T47D (cell line): Measurements from ENCODE around the gene ARSJ.
A peak's percentile ranks its signal among the peaks of the same experiment; 100 is the strongest.

Experiments
- DNase-seq, 2 experiments: peaks; one replicate each; pipeline versions ENCODE4 v3.0.0 to v3.0.0-alpha.2; 2011 to 2012; ENCODE audit warnings: low read depth in 1 of 2, low spot score in 1 of 2
- JUND ChIP-seq: IDR thresholded peaks from 2 replicates; pipeline ENCODE4 v1.6.1; 2012; ENCODE audit warnings: low read depth
- in situ Hi-C: cut with HindIII; loops from 2 replicates; pipeline ENCODE4 v1.10.0; 2016; ENCODE audit warnings: low sequenced_read_pairs, low pct_unique_long_range_greater_than_20kb

ARSJ gene

DNA sequence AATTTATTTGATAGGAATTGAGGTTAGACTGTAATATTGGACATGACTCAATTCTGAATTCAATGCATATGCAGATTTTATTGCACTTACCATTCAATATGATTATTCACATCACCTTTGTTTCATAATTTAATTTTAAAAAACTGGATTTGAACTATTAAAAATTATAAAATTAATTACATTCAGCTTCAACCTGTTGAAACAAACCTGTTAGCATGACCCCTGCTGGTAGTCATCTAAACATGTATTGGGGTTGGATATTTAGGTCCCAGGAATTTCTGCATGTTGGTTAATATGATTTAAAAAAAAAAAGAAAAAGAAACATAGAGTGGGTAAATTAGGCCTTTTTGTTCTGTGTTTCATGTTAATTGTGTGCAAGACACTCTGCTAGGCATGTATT is 85.9 kb downstream of the ARSJ start:
- DNase-seq: peak in 1 of 2 experiments; percentile 12
- in situ Hi-C loops: no loop called here
- no peak for TF ChIP-seq JUND

DNA sequence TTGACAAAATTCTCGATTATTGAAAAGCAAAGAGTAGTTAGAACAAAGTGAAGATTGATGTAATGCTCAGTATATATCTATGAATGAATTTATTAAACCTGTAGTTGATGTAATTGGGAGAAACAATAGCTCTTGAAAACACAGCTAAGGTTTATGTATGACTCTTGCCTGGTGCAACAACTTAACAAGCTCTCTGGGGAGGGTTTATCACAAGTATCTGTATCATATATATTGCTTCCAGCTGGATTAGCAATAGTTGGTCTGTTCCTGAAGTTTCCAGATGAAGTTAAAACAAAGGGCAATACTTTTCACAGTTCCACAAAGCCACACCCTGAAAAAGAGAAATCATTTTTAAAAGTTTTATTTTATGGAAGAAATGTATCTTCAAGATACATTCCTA is 91.4 kb downstream of the ARSJ start:
- TF ChIP-seq JUND: no peak
- DNase-seq: no peak
- in situ Hi-C loops: no loop called here

DNA sequence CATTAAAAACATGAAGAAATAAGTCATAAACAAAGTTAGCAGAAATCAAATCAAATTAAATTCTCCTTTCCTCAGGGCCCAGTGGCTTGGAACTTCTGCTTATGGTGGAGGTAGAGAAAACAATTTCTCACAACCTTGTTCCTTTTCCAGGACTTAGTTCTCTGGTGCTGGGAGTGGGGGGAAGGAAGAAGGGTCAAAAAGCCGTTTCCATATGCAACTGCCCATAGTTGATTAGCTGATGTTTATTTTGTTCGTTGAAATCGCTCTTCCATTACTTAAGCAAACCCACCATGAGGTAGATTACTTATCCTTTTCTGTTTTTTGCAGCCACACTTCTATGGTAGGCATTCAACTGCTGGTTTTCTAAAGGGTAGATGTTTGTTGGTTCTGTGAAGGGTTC is 94.2 kb downstream of the ARSJ start:
- in situ Hi-C loops: no loop called here
- no peak for DNase-seq
- TF ChIP-seq JUND: no peak

DNA sequence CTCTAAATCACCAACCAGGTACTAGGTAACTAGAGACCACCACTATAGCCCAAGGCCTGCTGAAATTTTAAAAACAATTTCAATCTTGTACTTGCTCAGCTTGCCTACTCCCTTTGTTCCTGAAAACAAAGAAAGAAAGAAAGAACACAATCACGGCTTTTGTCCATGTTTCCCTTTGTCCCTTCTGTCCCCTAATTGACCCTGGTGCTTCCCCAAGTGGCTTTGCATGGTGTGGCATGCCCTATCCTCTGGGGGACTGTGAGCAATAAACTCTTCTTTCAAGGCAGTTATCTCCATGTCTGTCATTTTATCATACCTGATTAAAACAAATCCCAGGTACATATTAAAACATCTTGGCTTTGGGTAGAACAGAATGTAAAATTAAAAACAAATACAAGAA is 94.8 kb downstream of the ARSJ start:
- in situ Hi-C loops: no loop called here
- no peak for TF ChIP-seq JUND

DNA sequence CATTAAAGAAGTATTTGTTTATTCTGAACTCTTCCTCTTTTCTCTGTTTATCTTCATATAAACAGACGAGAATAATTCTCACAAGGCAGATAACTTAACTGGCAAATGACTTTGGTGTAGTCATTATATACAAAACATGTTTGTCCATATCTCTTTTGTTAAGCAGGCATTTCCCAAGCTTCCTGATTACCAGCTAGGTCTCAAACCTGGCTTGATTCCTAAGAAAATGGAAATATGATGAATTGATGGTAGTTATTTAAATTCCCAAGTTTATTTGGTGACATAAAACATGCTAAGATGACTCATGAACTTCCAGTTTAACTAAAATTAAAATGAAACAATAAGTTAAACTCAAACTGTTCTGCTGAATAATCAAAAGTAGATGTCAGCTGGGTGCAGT is 96.8 kb downstream of the ARSJ start:
- no peak for DNase-seq
- no peak for TF ChIP-seq JUND
- in situ Hi-C loops: no loop called here

More for the DNA sequence above, 94.8 kb downstream of the ARSJ start:
- DNase-seq: no peak

DNA sequence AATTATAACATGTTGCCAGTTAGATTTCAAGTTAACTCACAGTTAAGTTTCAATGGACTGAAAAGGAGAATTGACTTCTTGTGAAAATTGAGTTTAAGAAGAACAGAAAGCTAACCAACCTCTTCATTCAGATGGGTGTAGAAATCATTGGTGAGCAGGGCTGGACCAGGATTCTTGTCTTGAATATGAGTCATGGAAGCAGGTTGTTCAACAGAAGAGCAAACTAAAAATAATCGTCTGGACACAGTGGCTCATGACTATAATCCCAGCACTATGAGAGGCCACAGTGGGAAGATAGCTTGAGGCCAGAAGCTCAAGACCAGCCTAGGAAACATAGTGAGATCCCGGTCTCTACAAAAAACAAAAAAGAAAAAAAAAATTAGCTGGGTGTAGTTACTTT is 98.2 kb downstream of the ARSJ start:
- TF ChIP-seq JUND: no peak
- in situ Hi-C loops: no loop called here
- DNase-seq: no peak

DNA sequence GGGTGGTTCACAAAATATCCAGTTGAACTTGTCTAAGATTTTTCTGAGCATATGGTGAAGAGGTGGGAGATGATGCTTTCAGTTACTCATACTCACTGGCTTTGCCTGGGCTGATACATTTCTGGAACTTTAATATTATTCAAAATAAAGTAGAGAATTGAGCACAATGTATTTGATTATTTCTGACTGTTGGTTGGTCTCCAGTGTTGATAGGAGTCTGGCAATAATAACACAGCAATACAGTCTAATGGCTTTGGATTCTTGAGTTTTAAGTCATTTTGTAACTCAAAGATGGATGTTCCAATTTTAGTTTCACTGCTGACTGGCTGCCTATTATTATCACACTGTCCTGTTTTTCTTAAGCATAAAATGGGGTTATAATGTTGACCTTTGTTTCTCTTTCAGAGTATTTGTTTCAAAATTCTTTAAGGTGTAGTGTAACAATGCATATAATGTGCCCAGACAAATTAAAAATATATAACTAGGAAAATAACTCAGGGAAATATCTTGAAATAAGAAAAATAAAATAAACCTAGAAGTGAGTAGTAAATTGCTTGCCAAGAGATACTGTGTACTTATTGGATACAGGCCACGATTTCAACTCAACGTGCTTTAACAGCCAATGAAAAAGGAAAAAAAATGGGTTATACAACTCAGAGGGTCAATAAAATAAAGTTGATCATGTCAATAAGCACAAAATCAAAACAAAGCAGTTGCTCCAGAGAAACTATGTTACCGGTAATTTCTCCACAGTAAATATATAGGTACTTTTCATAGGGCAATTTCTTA is 99.0 kb downstream of the ARSJ start:
- no peak for TF ChIP-seq JUND
- in situ Hi-C loops: no loop called here
- DNase-seq: no peak

DNA sequence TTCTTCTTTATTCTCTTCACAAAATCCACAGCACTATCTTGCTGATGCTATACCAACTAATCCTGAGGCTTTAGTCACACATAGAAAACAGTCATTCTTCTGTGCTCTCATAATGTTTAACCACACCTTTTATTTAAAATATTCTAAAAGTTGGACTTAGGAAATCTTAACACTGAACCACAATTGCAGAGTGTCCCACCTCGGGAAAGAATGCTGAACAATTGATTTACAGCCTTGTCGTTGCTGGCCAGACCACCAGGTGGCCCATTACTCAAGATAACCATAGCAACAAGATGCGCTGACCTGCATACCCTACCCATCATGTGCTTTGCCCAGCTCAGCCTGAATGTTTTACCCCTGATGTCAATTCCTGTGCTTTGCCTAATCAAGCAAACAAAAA is 100.8 kb downstream of the ARSJ start:
- no peak for DNase-seq
- TF ChIP-seq JUND: no peak
- in situ Hi-C loops: no loop called here

DNA sequence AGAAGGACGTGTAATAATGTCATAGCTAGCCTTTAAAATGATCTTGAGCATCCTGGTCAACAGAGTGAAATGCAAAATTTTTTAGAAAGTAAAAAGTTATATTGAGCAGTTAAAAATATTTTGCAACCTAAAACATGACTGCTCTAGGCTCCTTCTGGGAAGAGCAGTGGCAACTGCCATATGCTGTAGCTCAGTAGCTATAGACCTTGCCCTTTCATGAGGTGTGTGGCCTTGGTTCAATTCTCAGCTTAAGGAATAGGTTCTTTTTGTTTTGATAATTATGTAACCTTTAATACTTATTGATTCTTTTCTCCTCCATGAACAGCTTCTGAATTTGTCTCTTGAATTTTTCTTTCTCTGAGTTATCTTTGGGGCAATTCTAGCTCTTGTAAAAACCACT is 105.0 kb downstream of the ARSJ start:
- in situ Hi-C loops: no loop called here
- no peak for TF ChIP-seq JUND
- no peak for DNase-seq

DNA sequence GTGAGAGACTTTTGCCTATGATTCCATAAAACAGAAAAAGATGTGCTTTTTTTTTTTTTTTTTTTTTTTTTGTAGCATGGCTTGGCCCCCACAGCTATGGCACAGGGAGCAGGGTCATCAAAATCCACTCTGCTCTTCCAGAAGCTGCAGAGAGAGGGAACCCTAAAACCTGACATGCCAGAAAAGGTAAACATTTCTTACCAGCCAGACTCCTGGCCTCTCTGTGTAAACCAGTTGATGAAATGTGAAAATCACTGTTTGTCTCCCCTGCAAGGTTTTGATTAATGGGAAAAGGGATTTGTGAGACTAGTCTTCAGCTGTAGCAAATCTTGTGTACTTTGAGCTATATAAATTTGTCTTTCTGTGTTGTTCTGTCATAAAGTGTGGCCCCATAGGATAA is 105.9 kb downstream of the ARSJ start:
- no peak for DNase-seq
- in situ Hi-C loops: no loop called here
- no peak for TF ChIP-seq JUND

DNA sequence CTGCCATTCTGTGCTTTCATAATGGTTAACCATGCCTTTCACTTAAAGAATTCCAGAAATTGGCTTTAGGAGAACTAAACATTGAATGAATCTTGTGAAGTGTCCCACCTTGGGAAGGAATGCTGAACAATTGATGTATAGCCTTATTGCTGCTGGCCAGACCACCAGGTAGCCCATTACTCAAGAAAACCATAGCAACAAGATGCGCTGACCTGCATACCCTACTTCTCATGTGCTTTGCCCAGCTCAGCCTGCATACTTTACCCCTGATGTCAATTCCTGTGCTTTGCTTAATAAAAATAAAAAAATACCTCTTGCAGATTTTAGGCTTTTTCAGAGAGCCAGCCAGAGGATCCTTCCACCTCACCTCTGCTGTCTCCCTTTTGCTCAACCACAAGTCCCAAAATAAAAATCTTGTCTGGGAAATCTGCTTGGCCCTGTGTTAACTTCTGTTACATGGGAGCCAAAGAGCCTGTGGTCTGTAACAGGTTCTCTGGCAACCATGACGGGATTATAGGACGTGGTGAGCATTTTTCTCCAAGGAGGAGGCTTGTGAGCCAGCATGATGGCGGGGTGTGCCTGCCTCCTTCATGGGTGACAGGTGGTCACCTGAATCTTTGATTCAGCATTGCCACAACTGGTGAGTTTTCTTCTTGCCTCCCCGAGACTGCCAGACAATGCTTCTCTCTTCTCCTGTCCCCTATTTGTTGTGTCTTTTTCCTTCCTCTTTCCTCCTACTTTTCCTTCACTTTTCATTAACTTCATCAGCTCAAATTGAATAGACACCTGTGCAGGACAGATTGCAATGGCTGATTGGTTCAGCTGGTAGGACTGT is 106.8 kb downstream of the ARSJ start:
- no peak for DNase-seq
- TF ChIP-seq JUND: no peak
- in situ Hi-C loops: no loop called here

DNA sequence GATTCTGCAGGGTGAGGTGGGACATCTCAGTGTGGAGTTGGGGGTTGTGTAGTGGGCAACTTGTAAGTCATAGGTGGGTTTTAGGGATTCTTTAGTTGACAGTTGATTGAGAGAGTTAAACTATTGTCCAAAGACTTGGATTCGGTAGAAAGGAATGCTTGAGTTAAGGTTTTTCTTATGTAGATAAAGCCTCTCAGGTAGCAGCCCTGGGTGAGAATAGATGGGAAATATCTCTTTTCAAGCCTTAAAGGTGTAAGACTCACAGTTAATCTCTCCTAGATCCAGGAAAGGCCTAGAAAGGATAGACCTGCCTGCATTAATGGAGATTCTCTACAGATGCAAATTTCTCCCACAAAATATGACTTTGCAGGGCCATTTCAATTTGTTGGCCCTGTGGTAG is 108.4 kb downstream of the ARSJ start:
- in situ Hi-C loops: no loop called here
- no peak for DNase-seq
- no peak for TF ChIP-seq JUND

DNA sequence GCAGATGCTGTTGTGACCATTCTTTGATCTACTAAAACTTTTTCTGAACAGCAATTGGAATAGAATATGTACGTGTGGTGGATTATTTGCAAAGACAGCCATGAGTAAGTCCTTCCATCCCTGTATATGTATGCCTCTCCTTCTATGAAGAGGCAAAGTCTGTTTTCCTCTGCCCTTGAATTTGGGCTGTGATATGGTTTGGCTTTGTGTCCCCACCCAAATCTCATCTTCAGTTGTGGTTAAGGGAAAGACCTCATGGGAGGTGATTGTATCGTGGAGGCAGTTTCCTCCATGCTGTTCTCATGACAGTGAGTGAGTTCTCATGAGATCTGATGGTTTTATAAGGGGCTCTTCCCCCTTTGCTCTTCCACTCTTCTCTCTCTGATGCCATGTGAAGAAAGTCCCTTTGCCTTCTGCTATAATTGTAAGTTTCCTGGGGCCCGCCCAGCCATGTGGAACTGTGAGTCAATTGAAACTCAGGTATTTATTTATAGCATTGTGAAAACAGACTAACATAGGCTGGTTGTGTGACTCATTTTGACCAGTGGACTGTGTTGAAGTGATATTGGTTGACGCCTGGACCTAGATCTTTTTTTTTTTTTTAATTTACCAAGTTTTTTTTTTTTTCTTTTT is 109.6 kb downstream of the ARSJ start:
- in situ Hi-C loops: no loop called here
- DNase-seq: no peak
- TF ChIP-seq JUND: no peak

DNA sequence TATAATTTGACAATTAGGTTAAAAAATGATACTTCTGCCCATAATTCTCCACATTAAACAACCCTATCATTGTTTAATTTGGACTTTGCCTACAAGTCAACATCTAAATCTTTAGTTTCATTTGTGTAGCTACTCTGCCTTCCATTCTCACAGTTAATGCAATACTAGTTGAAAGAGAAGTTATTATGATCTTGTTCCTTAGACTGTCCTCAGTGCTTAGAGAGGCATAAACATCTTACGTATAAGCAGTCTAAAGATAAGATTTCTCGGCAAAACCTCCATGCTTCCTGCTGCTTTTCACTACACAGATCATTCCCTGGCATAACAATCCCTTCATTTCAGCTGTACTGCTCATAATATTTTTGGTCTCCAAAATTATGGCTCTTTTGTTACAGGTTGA is 112.8 kb downstream of the ARSJ start:
- no peak for TF ChIP-seq JUND
- in situ Hi-C loops: no loop called here
- no peak for DNase-seq
